M059J (cell line): ENCODE measurements around the gene CKAP4. TPM values are rescaled to one million over a fixed set of nuclear protein-coding genes. Genes with fewer than 3 reads are reported as not detected.

Experiments
- DNase-seq: peaks from one replicate; pipeline ENCODE4 v3.0.0-alpha.2; 2012; ENCODE audit warnings: low read depth
- total RNA-seq: library from RNA; depleted of rRNA; stranded (reverse); fragments of >200 nt; shearing (Covaris generic); gene quantifications from 2 replicates; pipeline ENCODE4 v1.2.3, GENCODE V29; 2014

CKAP4 gene
- total RNA-seq, 1 experiment from 2014 or later, result 286 TPM

GRCh38 chr12:106274575-106275121, 26.8 kb upstream of the CKAP4 start:
- no peak for DNase-seq

- no peak for DNase-seq
Observed at GRCh38 chr12:106274012-106274411, 26.2 kb upstream of the CKAP4 start.

- DNase-seq, result no peak
Observed at GRCh38 chr12:106273491-106273890, 25.7 kb upstream of the CKAP4 start.

GRCh38 chr12:106271575-106272505, 24.0 kb upstream of the CKAP4 start:
- DNase-seq, result no peak

GRCh38 chr12:106269150-106269771, 21.4 kb upstream of the CKAP4 start:
- no peak for DNase-seq

- DNase-seq, result no peak
Observed at GRCh38 chr12:106267535-106267934, 19.7 kb upstream of the CKAP4 start.

DNA sequence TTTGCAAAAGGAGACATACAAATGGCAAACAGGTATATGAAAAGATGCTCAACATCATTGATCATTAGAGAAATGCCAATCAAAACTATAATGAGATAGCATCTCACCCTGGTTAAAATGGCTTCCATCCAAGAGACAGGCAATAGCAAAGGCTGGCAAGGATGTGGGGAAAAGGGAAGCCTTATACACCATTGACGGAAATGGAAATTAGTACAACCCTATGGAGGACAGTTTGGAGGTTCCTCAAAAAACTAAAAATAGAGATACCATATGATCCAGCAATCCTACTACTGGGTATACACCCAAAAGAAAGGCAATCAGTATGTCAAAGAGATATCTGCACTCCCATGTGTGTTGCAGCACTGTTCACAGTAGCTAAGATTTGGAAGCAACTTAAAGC, 17.3 kb upstream of the CKAP4 start:
- DNase-seq, result no peak

DNA sequence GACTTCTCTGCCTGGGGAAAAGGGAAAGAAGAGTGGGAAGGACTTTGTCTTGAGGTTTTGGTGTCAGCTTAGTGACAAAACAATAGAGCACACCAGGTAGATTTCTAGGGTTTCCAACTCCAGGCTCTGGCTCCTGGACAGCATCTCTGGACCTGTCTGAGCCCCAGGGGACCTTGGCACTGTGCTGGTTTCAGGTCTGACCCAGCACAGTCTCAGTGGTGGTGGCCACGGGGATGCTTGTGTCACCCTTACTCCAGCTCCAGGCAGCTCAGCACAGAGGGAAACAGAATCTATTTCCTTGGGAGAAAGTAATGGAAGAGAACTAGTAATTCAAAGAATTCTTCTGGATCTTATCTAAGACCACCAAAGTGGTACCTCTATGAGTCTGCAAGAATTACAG, 11.1 kb upstream of the CKAP4 start:
- no peak for DNase-seq

DNA sequence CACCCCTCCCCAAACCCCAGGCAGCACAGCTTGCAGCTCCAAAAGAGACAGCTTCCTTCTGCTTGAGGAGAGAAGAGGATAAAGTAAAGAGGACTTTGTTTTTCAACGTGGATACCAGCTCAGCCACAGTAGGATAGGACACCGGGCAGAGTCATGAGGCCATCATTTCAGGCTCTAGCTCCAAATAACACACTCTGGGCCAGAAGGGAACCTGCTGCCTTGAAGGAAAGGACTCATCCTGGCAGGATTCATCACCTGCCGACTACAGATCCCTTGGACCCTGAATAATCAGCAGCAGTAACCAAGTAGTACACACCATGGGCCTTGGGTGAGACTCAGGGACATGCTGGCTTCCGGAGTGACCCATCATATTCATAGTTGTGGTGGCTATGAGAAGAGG, 10.4 kb upstream of the CKAP4 start:
- DNase-seq, result no peak

- DNase-seq, result no peak
Observed at GRCh38 chr12:106256524-106256923, 8.7 kb upstream of the CKAP4 start.

GRCh38 chr12:106255952-106256351, 8.1 kb upstream of the CKAP4 start:
- no peak for DNase-seq

DNA sequence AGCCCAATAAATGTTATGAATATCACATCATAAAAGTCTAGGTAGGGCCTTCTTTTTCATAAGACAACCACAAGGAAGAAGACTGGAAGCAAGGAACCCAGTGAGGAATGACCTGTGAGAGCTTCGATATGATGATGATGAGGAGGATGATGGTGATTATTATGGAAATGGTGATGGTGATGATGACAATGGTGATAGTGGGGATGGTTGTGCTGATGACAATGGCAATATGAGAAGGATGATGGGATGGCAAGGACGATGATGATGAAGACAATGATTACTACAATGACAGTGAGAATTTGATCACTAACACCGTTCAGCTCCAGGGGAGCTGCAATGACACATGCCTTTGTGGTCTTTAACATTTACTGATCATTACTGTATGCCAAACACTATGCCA, 7.7 kb upstream of the CKAP4 start:
- DNase-seq, result no peak

- no peak for DNase-seq
Observed at GRCh38 chr12:106254724-106255123, 6.9 kb upstream of the CKAP4 start.

DNA sequence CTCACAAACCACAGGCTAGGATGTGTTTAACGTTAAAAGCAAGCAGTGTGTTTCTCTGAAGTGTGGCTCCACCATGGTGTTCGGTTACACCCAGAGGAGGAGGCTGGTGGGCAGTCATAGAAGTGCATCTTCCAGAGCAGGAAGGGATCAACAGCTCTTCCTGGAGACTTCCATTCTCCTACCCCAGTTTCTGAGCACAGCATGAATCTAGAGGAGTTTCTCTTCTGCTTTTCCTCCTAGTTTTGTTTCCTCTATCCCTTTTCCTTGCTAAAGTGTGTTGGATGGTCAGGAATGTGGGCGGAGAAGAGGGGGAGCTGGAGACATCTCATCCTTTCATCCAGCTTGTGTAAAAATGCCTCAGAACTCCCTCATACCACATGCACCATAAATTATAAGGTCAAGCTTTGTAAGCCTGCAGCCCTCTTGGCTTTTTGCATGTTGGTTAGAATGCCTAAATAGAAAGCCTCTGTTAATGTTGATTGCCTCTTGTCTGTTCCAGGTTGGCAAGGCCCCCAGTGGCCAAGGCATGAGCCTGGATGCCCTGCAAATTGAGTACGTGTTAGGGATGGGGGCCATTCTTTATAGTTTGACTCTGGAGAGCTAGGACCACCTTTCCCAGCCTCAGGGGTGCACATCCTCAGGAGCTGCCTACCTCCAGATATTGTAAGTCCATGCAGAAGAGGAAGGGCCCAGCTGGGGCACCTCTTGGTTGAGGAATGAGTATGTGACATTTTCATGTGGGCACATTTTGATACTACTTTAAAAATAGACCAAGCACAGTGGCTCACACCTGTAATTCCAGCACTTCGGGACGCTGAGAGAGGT, 4.0 kb upstream of the CKAP4 start:
- DNase-seq, result peak; percentile 10

DNA sequence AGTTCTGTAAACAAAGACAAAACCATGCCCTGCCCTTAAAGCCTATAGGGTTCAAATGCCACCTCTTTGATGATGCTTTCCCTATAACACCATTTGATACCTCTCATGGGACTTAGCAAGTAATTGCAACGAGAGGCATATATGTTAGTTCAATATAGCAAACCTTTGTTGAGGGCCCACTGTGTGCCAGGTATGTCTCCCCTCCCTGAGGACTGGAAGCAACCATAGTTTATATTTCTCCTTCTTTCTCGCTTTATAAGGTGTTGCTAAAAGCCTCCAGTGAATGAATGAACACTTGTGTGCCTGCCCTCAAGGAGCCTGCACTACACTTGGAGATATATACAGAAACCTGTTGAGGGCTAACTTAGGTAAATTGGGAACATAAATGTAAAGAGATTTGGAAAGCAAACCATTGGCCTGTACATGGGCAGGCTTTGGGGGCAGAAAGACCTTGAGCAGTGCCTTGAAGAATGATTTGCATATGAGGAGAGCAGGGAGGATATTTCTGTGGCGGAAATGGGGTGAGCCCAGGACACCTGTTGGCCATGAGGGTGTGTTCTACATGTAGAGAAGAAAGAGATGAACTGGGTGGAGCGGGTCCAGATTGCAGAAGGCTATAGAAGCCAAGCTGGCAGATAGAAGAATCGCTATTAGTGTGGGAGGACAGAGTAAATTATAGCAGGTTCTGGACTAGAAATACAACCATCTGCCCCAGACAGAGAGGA, 1.8 kb upstream of the CKAP4 start:
- DNase-seq, result no peak

DNA sequence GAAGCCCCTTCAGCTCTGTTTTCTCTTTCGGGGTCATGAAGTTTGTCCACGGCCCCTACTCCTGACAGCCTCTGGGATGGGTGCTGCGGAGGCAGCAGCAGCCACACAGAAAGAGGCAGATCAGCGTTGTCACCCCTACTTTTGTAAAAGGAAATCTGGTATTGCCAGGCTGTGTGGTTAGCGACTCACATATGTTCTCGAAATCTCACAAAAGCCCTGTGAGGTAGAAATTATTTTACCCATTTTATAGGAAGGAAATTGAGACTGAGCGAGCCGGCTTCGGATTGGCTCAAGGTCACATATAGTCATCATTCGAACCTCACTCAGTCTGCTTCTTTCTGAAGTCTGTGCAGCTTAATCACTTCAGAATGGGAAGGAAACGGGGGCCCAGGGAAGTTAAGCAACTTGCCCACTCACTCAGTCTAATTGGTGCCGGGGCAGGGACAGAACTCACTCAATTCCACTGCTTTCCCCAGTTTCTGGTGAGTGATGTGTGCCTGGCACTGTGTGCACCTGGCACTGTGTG, 1.1 kb upstream of the CKAP4 start:
- DNase-seq, result peak; percentile 41

DNA sequence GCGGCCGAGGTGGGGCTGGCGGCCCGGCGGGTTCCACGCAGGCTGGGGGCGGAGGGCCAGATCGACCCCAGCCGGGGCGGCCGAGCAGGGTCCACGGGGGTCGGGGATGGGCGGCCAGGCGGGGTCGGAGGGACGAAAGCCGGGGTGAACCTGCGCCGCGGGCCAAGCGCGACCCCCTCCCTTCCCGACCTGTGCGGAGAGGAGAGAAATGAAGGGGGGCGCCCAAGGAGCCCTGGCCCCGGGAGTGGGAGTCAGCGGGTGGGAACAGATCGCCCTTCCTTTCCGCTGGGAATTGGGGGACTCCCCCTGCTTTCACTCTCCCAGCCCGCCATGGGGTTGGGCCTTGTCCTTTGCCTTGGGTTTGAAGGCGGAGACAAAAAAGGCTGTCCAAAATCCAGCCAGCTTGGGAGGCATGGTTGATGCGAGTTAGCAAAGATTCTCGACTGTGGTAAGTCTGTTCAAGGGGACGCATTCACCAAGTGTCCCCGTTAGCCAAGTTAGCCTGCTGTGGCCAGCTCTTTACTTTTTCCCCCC, 559 bp upstream of the CKAP4 start:
- DNase-seq, result peak; percentile 73

DNA sequence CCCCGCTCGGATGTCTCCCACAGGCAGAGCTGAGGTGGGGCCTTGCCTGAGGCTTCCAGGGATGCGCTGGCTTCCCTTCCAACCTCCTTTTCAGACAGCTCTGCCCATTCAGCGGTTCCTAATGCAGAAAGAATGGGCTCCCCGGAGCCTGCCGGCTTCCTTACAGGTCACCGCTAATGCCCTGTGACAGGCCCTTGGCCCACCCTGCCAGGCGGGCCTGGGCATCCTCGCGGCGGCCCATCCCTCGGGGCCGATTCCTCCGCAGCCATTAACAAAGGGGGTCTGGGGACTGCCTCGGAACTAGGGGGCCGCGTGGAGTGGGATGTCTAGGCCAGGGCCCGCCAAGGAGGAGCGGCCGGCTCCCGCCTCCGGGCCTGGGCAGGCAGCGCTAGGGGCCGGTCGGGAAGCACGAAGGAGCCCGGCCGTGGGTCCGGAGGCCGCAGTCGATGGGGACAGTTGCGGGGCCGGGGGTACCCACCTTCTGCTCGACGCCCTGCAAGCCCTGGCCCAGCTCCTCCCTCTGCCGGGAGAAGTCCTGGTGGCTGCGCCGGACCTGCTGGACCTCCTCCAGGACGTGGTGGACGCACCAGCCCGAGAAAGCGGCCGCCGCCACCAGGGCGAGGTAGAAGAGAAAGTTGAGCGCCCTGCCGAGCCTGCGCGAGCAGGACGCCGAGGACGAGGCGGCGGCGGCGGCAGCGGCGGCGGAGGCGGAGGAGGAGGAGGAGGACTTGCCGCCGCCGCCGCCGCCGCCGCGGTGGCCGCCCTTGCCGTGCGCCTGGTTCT, 738 bp downstream of the CKAP4 start:
- peak; percentile 64 for DNase-seq

GRCh38 chr12:106245767-106246166, 2.1 kb downstream of the CKAP4 start:
- peak; percentile 85 for DNase-seq

DNA sequence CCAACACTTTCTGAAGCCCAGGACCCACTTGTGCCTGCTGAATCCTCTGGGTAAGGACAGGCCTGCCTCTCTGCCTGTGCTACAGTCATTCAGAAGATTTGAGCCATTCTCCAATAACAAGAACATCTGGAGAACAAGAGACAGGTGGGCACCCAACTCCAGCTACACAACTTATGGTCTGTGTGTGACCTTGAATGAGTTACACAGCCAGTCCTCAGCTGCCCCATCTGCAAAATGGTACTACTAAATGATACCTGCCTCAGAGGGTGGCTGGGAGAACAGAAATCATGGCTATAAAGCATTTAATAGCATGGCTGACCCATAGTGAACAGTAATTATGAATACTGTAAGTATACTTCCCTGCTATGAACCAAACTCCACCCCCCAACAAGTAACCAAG, 4.2 kb downstream of the CKAP4 start:
- DNase-seq, result no peak
